SKM-1 (cell line): ENCODE results near the gene CFAP46.
"Not testable (repeated sequence)": the region's sequence is repeated elsewhere in the genome, so short reads cannot be mapped to it uniquely, and the experiment has no call there.

Experiments
- DNase-seq: peaks from one replicate; lab custom pipeline; 2025; ENCODE audit not compliant: unreplicated experiment; lab: John Stamatoyannopoulos, UW

The CFAP46 gene

GRCh38 chr10:132915411-132915810 is 27.0 kb downstream of the CFAP46 start:
- DNase-seq, result no peak

GRCh38 chr10:132914732-132915131 is 27.6 kb downstream of the CFAP46 start:
- DNase-seq, result no peak

GRCh38 chr10:132913559-132914115 is 28.7 kb downstream of the CFAP46 start:
- no peak for DNase-seq

GRCh38 chr10:132912713-132913558 is 29.4 kb downstream of the CFAP46 start:
- no peak for DNase-seq

- DNase-seq, result no peak
These were observed 30.1 kb downstream of the CFAP46 start for GRCh38 chr10:132912225-132912712.

GRCh38 chr10:132911786-132912097 is 30.6 kb downstream of the CFAP46 start:
- no peak for DNase-seq

- no peak for DNase-seq
These were observed 31.2 kb downstream of the CFAP46 start for GRCh38 chr10:132910901-132911785.

- DNase-seq, result no peak
These were observed 32.0 kb downstream of the CFAP46 start for GRCh38 chr10:132910186-132910880.

GRCh38 chr10:132909491-132910071 is 32.8 kb downstream of the CFAP46 start:
- no peak for DNase-seq

- no peak for DNase-seq
These were observed 33.6 kb downstream of the CFAP46 start for GRCh38 chr10:132908621-132909295.

GRCh38 chr10:132907821-132908620 is 34.3 kb downstream of the CFAP46 start:
- no peak for DNase-seq

GRCh38 chr10:132906836-132907235 is 35.5 kb downstream of the CFAP46 start:
- no peak for DNase-seq

GRCh38 chr10:132906106-132906505 is 36.3 kb downstream of the CFAP46 start:
- DNase-seq, result no peak

GRCh38 chr10:132905661-132906060 is 36.7 kb downstream of the CFAP46 start:
- no peak for DNase-seq

- DNase-seq, result no peak
These were observed 37.3 kb downstream of the CFAP46 start for GRCh38 chr10:132904814-132905649.

GRCh38 chr10:132904181-132904813 is 38.1 kb downstream of the CFAP46 start:
- DNase-seq, result no peak

- DNase-seq, result not testable (repeated sequence)
These were observed 39.5 kb downstream of the CFAP46 start for GRCh38 chr10:132902656-132903575.
